ENCODE measurements around the gene PCDHB9.
"Not testable (repeated sequence)": the region's sequence is repeated elsewhere in the genome, so short reads cannot be mapped to it uniquely, and the experiment has no call there.

The PCDHB9 gene

GRCh38 chr5:141223112-141223783 lies 36.3 kb downstream of the PCDHB9 start, which contains the start of gene PCDHB14:
Gene PCDHB14 (plus strand): TSS chr5:141223343. CDS start chr5:141223506, 163 bp downstream.
- DNase-seq (ENCODE audit: low read depth), result no peak
- TF ChIP-seq CTCF (IDR thresholded peaks at IDR 0.05; ENCODE audit: low read depth, low read length, missing control alignments), result no peak
- no peak within 1 kb of the TSS for H3K4me3 ChIP-seq (ENCODE audit: low read depth, low read length)

- DNase-seq (ENCODE audit: low read depth); H3K4me3 ChIP-seq (ENCODE audit: low read depth, low read length): not testable (repeated sequence)
Observed at GRCh38 chr5:141224844-141225243, 37.9 kb downstream of the PCDHB9 start.

GRCh38 chr5:141225421-141225820 lies 38.5 kb downstream of the PCDHB9 start:
- H3K4me3 ChIP-seq (ENCODE audit: low read depth, low read length); DNase-seq (ENCODE audit: low read depth): not testable (repeated sequence)

- no peak overlapping the region for H3K4me3 ChIP-seq (ENCODE audit: low read depth, low read length)
- no peak for TF ChIP-seq CTCF (IDR thresholded peaks at IDR 0.05; ENCODE audit: low read depth, low read length, missing control alignments)
Observed at GRCh38 chr5:141234109-141234667, 47.2 kb downstream of the PCDHB9 start.

GRCh38 chr5:141235922-141236321 lies 49.0 kb downstream of the PCDHB9 start:
- not testable (repeated sequence) for H3K4me3 ChIP-seq (ENCODE audit: low read depth, low read length); DNase-seq (ENCODE audit: low read depth)

More at GRCh38 chr5:141234109-141234667, 47.2 kb downstream of the PCDHB9 start:
- DNase-seq (ENCODE audit: low read depth), result no peak

- no peak for DNase-seq (ENCODE audit: low read depth)
- TF ChIP-seq CTCF (IDR thresholded peaks at IDR 0.05; ENCODE audit: low read depth, low read length, missing control alignments), result no peak
Observed at GRCh38 chr5:141236516-141237313, 49.8 kb downstream of the PCDHB9 start.

More at GRCh38 chr5:141236516-141237313, 49.8 kb downstream of the PCDHB9 start:
- no peak overlapping the region for H3K4me3 ChIP-seq (ENCODE audit: low read depth, low read length)
